ENCODE data around the gene RABGGTA.

RABGGTA gene

DNA sequence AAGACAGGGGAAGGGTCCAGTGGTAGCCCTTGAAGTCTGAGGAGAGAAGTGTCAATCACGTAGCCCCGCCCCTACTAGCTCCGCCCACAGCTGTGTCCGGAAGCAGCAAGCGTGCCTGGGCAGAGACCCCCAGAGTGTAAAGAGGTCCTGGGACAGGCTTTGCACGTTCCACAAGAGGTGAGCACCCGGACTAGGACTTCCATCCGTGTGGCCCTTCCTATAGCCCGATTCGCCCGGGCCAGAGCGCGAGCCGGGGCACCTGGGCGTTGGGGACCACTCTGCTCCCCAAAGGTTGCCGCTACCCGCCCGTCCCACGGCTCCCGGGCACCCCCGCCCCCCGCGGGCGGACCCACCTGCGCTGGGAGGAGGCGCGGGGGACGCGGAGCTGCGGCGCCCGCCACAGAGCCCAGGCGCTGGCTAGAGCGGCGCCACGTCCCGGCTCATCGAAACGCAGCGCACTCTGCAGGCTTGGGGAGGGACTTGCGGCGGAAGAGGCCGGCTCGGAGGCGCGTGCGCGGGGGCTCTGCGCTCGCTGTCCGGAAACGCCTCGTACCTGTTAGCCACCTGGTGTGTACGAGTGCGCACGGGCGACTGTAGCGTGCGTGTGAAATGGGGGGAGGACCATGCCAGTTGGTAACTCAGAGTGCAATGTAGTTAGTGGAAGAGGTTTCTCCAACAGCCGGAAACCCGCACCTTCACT lies at the start of gene RABGGTA:
Gene RABGGTA, minus strand, starts transcription at position 464 of the 700 bp plus-strand sequence. CDS start 482 bp downstream, outside the sequence.
- TF ChIP-seq, protein P1, sequence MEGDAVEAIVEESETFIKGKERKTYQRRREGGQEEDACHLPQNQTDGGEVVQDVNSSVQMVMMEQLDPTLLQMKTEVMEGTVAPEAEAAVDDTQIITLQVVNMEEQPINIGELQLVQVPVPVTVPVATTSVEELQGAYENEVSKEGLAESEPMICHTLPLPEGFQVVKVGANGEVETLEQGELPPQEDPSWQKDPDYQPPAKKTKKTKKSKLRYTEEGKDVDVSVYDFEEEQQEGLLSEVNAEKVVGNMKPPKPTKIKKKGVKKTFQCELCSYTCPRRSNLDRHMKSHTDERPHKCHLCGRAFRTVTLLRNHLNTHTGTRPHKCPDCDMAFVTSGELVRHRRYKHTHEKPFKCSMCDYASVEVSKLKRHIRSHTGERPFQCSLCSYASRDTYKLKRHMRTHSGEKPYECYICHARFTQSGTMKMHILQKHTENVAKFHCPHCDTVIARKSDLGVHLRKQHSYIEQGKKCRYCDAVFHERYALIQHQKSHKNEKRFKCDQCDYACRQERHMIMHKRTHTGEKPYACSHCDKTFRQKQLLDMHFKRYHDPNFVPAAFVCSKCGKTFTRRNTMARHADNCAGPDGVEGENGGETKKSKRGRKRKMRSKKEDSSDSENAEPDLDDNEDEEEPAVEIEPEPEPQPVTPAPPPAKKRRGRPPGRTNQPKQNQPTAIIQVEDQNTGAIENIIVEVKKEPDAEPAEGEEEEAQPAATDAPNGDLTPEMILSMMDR (IDR thresholded peaks at IDR 0.05; ENCODE audit: low read depth, low read length, missing control alignments), result peak; percentile 80
- H3K4me3 ChIP-seq (ENCODE audit: low read depth, low read length), result peak within 1 kb of the TSS; percentile 68
- peak; percentile 82 for DNase-seq (ENCODE audit: low read depth)

- TF ChIP-seq, protein P1 (IDR thresholded peaks at IDR 0.05; ENCODE audit: low read depth, low read length, missing control alignments), result no peak
- no peak for DNase-seq (ENCODE audit: low read depth)
- no peak overlapping the region for H3K4me3 ChIP-seq (ENCODE audit: low read depth, low read length)
Measured at GRCh38 chr14:24317141-24317928, 45.9 kb upstream of the RABGGTA start.

- DNase-seq (ENCODE audit: low read depth), result no peak
- TF ChIP-seq, protein P1 (IDR thresholded peaks at IDR 0.05; ENCODE audit: low read depth, low read length, missing control alignments), result no peak
- H3K4me3 ChIP-seq (ENCODE audit: low read depth, low read length), result no peak overlapping the region
Measured at GRCh38 chr14:24316597-24316950, 45.2 kb upstream of the RABGGTA start.

- TF ChIP-seq, protein P1 (IDR thresholded peaks at IDR 0.05; ENCODE audit: low read depth, low read length, missing control alignments), result no peak
- no peak overlapping the region for H3K4me3 ChIP-seq (ENCODE audit: low read depth, low read length)
Measured at GRCh38 chr14:24315807-24316596, 44.6 kb upstream of the RABGGTA start.

GRCh38 chr14:24315243-24315806 lies 43.9 kb upstream of the RABGGTA start:
- no peak overlapping the region for H3K4me3 ChIP-seq (ENCODE audit: low read depth, low read length)
- TF ChIP-seq, protein P1 (IDR thresholded peaks at IDR 0.05; ENCODE audit: low read depth, low read length, missing control alignments), result no peak
- no peak for DNase-seq (ENCODE audit: low read depth)

More at GRCh38 chr14:24315807-24316596, 44.6 kb upstream of the RABGGTA start:
- DNase-seq (ENCODE audit: low read depth), result no peak

- H3K4me3 ChIP-seq (ENCODE audit: low read depth, low read length), result no peak overlapping the region
- TF ChIP-seq, protein P1 (IDR thresholded peaks at IDR 0.05; ENCODE audit: low read depth, low read length, missing control alignments), result no peak
- DNase-seq (ENCODE audit: low read depth), result no peak
Measured at GRCh38 chr14:24314377-24315193, 43.2 kb upstream of the RABGGTA start.

Measured in GM12864 (cell line).